GM04504 (cell line): ENCODE data around the gene DHX15.

Source experiments
- DNase-seq: peaks from one replicate; pipeline ENCODE4 v3.0.0-alpha.2; 2012; ENCODE audit warnings: low read depth

Gene DHX15

GRCh38 chr4:24582235-24582832 lies 2.0 kb downstream of the DHX15 start:
- DNase-seq = no peak

GRCh38 chr4:24578364-24578763 lies 6.0 kb downstream of the DHX15 start:
- DNase-seq = no peak

- DNase-seq = no peak
These were observed 8.1 kb downstream of the DHX15 start for GRCh38 chr4:24576276-24576675.

DNA sequence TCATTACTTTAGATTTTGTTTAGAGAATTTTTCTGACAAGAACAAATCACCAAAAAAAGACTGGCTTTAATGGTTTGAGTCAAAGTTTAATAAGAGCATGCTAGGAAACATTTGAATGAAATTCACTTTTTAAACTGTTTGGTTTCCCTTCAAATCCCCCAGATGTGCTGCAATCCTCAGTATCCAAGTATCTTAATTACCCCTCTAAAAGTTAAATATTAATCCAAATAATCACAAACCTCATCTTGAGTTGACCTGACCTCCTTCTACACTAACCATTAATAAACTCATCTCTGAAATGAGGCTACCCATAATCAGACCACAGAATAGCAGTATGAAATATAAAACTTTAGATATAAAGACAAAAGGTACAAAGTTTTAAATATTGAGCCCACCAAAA lies 10.1 kb downstream of the DHX15 start:
- DNase-seq = no peak

DNA sequence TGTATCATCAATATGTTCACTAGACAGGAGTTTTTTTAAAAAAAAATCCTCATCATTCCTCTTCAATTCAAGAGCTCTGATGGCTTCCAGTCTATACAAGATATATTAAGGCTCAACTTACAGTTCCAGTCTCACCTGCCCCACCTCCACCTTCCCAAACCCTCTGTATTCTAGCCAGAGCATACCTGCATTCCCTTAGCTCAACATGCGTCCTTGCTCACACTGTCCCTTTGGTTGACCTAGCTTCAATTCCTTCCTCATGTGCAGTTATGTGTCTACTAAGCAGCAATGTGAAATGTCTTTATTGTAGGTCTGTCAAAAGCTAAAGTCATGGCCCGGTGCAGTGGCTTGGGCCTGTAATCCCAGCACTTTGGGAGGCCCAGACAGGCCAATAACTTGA lies 10.8 kb downstream of the DHX15 start:
- no peak for DNase-seq

GRCh38 chr4:24570574-24571236 lies 13.6 kb downstream of the DHX15 start:
- DNase-seq = no peak

DNA sequence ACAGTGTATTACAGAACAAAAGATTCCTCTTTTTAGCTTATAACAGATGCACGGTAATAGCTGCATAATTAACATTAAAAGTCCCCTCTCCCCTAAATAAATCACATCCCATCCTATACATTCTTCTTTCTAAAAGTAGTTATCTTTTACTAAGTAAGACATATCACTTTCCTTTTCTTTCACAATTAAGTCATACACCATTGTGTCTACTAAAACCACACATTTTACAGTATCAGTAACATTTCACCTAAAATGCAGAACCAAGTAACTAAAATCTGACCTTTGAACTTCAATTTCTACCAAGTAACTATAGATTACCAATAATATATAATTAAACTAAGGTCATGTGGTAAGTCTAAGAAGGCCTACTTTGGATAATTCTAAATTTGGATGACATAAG lies 14.2 kb downstream of the DHX15 start:
- no peak for DNase-seq

- DNase-seq = no peak
These were observed 14.7 kb downstream of the DHX15 start for GRCh38 chr4:24569662-24570061.

DNA sequence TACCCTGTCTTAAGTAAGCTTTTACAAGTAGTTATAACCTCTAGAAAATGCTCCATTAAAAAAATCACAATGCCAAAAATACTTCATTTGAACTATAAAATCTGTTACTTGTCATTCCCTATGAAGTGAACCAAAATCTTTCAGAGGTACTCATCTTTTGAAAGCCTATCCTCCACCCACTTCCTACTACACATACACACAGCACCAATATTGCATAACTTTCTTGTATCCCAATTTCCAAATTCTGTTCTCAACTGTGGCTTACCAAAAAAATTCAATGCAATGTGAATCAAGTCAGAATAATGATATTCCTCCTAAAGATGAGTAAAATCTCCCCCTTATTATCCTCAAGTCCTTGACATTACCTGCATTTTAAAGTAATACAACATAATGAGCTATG lies 15.9 kb downstream of the DHX15 start:
- DNase-seq = no peak

- no peak for DNase-seq
These were observed 19.3 kb downstream of the DHX15 start for GRCh38 chr4:24565054-24565453.

- no peak for DNase-seq
These were observed 19.9 kb downstream of the DHX15 start for GRCh38 chr4:24564488-24564887.

DNA sequence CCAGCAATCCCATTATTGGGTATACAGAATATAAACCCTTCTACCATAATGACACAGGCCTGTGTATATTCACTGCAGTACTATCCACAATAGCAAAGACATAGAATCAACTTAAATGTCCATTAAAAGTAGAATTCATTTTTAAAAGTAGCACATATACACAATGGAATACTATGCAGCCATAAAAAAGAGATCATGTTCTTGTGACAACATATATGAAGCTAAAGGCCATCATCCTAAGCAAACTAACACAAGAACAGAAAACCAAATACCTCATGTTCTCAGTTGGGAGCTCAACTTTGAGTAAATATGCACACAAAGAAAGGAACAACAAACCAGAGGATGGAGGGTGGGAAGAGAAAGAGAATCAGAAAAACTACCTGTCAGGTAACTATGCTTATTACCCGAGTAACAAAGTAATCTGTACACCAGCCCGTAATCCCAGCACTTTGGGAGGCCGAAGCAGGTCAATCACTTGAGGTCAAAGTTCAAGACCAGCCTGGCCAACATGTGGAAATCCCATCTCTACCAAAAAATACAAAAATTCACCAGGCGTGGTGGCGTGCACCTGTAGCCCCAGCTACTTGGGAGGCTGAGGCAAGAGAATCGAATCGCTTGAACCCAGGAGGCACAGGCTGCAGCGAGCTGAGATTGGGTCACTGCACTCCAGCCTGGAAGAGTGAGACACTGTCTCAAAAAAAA lies 22.8 kb downstream of the DHX15 start:
- DNase-seq = no peak

DNA sequence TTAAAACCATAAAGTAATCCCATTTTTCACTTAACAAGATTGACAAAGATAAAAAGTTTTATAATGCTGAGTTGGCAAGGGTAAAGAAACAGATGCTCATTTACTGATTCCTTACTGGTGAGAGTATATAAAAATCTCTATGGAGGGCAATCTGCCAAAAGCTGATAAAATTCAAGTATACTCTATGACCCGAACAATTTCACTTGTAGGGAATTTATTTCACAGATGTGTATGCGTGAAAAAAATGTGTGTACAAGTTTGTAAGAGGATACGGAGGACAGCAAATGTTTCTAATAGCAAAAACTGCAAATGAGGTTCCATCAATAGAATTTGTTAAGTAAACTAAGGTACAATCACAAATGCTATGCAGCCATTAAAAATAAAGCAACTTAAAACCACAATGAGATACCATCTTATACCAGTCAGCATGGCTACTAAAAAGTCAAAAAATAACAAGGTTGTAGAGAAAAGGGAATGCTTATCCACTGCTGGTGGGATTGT lies 23.4 kb downstream of the DHX15 start:
- DNase-seq = no peak

DNA sequence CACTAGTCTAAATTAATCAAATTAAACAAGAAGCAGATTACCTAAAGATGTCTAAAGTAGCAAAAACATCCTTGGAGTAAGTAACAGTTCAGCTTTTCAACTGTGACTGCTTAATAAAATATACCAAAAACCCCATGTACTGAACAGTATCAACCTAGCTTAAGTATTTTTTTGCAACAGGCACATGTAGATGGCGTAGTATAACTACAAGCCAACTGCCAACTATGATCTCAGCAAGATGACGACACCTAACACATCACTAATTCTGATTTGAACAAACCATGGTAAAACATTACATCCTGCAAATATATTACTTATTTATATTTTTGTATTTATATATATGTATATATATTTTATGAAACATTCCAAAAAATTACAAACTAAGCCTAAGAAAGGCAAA lies 24.5 kb downstream of the DHX15 start:
- DNase-seq = no peak

DNA sequence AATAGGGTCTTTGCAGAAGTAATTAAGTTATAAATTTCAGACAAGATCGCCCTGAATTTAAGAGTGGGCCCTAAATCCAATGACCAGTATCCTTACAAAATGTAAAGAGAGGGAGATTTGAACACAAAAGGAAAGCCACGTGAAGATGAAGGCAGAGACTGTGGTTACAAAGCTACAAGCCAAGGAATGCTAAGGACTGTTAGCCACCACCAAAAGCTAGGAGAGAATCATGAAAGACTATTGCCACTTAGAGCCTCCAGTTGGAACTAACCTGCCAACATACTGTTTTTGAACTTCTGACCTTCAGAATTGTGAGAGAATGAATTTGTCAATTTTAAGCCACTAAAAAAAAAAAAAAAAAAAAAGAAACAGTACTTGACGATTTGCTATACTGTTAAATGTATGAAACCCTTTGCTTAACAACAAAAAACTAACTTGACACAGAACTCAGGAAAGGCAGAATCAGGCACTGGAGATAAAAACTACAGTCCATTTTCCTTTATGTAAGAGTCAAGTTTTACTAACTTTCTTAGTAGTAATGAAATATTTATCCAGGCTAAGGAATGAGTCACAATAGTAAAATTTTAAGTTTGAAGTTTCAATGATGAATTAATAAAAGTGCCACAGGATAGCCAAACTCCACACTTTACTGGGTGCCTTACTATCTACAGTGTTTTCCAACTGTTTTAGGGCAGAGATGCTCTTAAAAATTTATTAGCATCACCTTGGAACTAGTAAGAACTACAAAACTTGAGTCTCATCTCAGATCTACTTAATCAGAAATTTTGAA lies 25.1 kb downstream of the DHX15 start:
- no peak for DNase-seq

DNA sequence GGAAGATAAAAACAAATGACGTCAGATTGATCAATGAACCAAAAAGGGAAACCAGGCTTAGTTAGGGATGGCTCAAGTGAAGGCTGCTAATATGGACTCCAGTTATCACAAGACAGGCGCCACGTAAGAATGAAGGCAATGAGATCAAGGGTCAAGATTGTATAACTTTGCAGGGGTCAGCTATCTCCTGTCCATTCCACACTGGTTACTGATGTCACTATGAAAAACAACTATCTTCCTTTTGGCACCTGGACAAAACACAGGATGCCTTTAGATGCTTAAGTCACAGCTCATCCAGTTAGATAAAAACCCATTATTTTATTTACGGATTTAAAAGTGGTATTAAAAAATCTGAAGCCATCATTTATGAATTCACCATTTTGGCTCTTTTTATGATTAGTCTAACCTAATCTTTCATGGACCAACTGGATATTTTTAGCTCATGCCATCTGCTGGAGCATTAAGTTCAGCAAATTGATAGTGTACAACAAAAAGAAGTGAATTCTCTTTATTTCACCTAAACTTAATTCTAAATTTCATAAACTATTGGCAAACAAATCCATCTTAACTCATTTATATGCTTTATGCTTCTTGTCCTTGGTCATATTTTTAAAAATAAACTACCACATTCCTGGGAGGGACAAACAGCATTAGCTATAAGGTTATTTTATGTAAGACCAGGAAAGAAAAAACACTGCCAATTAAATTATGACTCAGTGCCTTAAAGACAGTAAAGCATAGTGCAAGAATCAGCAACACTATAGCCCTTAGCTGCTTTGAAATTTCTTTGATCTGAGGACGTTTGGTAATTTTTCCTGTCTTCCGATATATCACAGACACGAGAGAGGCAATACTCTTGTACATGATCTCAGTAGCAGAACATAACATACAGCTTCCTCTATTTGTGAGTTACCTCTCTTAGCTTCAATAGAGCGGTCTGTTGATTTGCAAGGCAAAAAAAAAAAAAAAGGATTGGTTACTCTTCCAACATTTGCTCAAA lies 27.0 kb downstream of the DHX15 start:
- DNase-seq = no peak

- no peak for DNase-seq
These were observed 32.7 kb downstream of the DHX15 start for GRCh38 chr4:24551492-24552289.

- DNase-seq = no peak
These were observed 33.7 kb downstream of the DHX15 start for GRCh38 chr4:24550441-24551175.

- no peak for DNase-seq
These were observed 36.4 kb downstream of the DHX15 start for GRCh38 chr4:24547979-24548378.
